Mesendoderm (in vitro differentiated cells): ENCODE data around the gene CPNE5.

Experiments
- DNase-seq: peaks from one replicate; pipeline ENCODE4 v3.0.0; 2013
- H2AK5ac ChIP-seq: 2 replicates; pipeline ENCODE4 v1.6.1; 2013; ENCODE audit warnings: low read length, inconsistent platforms
- H2BK120ac ChIP-seq: 2 replicates; pipeline ENCODE4 v1.6.1; 2013; ENCODE audit warnings: low read depth, mild to moderate bottlenecking, low read length, moderate library complexity, mixed read lengths
- H2BK15ac ChIP-seq: replicated peaks from 2 replicates; pipeline ENCODE4 v1.6.1; 2013; ENCODE audit warnings: low read depth, mild to moderate bottlenecking, moderate library complexity
- H2BK5ac ChIP-seq: 2 replicates; pipeline ENCODE4 v1.6.1; 2013; ENCODE audit warnings: low read length, inconsistent platforms
- H3K18ac ChIP-seq: 2 replicates; pipeline ENCODE4 v1.6.1; 2013; ENCODE audit warnings: mild to moderate bottlenecking, low read length, mixed read lengths
- H3K23ac ChIP-seq: one replicate; pipeline ENCODE4 v1.6.1; 2013; ENCODE audit warnings: low read length
- H3K27ac ChIP-seq: 2 replicates; pipeline ENCODE4 v1.5.1; 2013; ENCODE audit warnings: low read depth, mild to moderate bottlenecking, inconsistent platforms, low read length, moderate library complexity
- H3K27me3 ChIP-seq: 2 replicates; pipeline ENCODE4 v1.6.1; 2013; ENCODE audit warnings: low read length, control low read depth, mild to moderate bottlenecking, inconsistent platforms; ENCODE audit not compliant: insufficient read depth, poor library complexity
- H3K36me3 ChIP-seq: 2 replicates; pipeline ENCODE4 v1.6.1; 2013; ENCODE audit warnings: low read length, inconsistent platforms; ENCODE audit not compliant: control insufficient read depth, insufficient read depth
- H3K4ac ChIP-seq: one replicate; pipeline ENCODE4 v1.6.1; 2013; ENCODE audit warnings: low read depth, mild to moderate bottlenecking, low read length, moderate library complexity
- H3K4me1 ChIP-seq: 2 replicates; pipeline ENCODE4 v1.6.1; 2013; ENCODE audit warnings: low read depth, low read length, inconsistent platforms; ENCODE audit not compliant: control insufficient read depth
- H3K4me2 ChIP-seq: 2 replicates; pipeline ENCODE4 v1.6.1; 2013; ENCODE audit warnings: low read length
- H3K4me3 ChIP-seq: 2 replicates; pipeline ENCODE4 v1.5.1; 2013; ENCODE audit warnings: mild to moderate bottlenecking, low read length
- H3K56ac ChIP-seq: one replicate; pipeline ENCODE4 v1.6.1; 2013; ENCODE audit warnings: low read length
- H3K79me1 ChIP-seq: 2 replicates; pipeline ENCODE4 v1.6.1; 2013; ENCODE audit warnings: low read length, inconsistent platforms
- H3K79me2 ChIP-seq: 2 replicates; pipeline ENCODE4 v1.6.1; 2013; ENCODE audit warnings: mild to moderate bottlenecking, low read length; ENCODE audit not compliant: control insufficient read depth, insufficient read depth
- H3K9ac ChIP-seq: 2 replicates; pipeline ENCODE4 v1.6.1; 2013; ENCODE audit warnings: low read length, inconsistent platforms
- H4K5ac ChIP-seq: one replicate; pipeline ENCODE4 v1.6.1; 2013; ENCODE audit warnings: low read length
- H4K8ac ChIP-seq: one replicate; pipeline ENCODE4 v1.6.1; 2013; ENCODE audit warnings: low read depth, mild to moderate bottlenecking, control low read depth, low read length, moderate library complexity
- WGBS: extraction: QIAGEN DNeasy Blood & Tissue Kit; methylation state at CpG from one replicate; pipeline ENCODE4 v1.1.7; 2013; ENCODE audit warnings: low lambda C conversion rate, missing lambda C conversion rate; ENCODE audit not compliant: insufficient coverage; ENCODE audit errors: extremely low coverage; 5-methylcytosine and 5-hydroxymethylcytosine counted together

Gene CPNE5

GRCh38 chr6:36829919-36830544 is 9.2 kb downstream of the CPNE5 start:
- H3K56ac ChIP-seq = no peak overlapping the region
- no peak overlapping the region for H3K18ac ChIP-seq
- H3K4ac ChIP-seq = no peak overlapping the region
- H3K79me1 ChIP-seq = no peaks in the 10 kb centered on the region
- no peak overlapping the region for H2AK5ac ChIP-seq
- no peak overlapping the region for H4K5ac ChIP-seq
- no peak overlapping the region for H3K9ac ChIP-seq
- no peak overlapping the region for H3K4me3 ChIP-seq
- no CpG with 5 or more reads among the region's 11 CpGs for WGBS
- H3K23ac ChIP-seq = no peak overlapping the region
- H2BK5ac ChIP-seq = no peak overlapping the region
- no peak overlapping the region for H3K27ac ChIP-seq
- no peaks in the 10 kb centered on the region for H3K27me3 ChIP-seq
- no peak overlapping the region for H3K4me2 ChIP-seq
- H2BK15ac ChIP-seq = no peak overlapping the region
- no peaks in the 10 kb centered on the region for H3K36me3 ChIP-seq
- no peaks in the 10 kb centered on the region for H3K79me2 ChIP-seq
- DNase-seq = no peak
- H4K8ac ChIP-seq = no peak overlapping the region
- H3K4me1 ChIP-seq = no peaks in the 10 kb centered on the region
- no peak overlapping the region for H2BK120ac ChIP-seq

- no peaks in the 10 kb centered on the region for H3K79me1 ChIP-seq
- no peak overlapping the region for H2AK5ac ChIP-seq
- no peak overlapping the region for H3K23ac ChIP-seq
- H2BK5ac ChIP-seq = no peak overlapping the region
- no peak overlapping the region for H3K27ac ChIP-seq
- no peak overlapping the region for H3K4ac ChIP-seq
- no peak overlapping the region for H2BK120ac ChIP-seq
- no peaks in the 10 kb centered on the region for H3K36me3 ChIP-seq
- H4K8ac ChIP-seq = no peak overlapping the region
- H3K4me2 ChIP-seq = no peak overlapping the region
- H2BK15ac ChIP-seq = no peak overlapping the region
- H3K9ac ChIP-seq = no peak overlapping the region
- no peak for DNase-seq
- no peak overlapping the region for H4K5ac ChIP-seq
- no peak overlapping the region for H3K56ac ChIP-seq
- no peaks in the 10 kb centered on the region for H3K27me3 ChIP-seq
- H3K79me2 ChIP-seq = no peaks in the 10 kb centered on the region
- no CpG with 5 or more reads among the region's 19 CpGs for WGBS
- no peak overlapping the region for H3K4me3 ChIP-seq
- H3K4me1 ChIP-seq = no peaks in the 10 kb centered on the region
- H3K18ac ChIP-seq = no peak overlapping the region
Measured at GRCh38 chr6:36827261-36828079, 11.8 kb downstream of the CPNE5 start.

DNA sequence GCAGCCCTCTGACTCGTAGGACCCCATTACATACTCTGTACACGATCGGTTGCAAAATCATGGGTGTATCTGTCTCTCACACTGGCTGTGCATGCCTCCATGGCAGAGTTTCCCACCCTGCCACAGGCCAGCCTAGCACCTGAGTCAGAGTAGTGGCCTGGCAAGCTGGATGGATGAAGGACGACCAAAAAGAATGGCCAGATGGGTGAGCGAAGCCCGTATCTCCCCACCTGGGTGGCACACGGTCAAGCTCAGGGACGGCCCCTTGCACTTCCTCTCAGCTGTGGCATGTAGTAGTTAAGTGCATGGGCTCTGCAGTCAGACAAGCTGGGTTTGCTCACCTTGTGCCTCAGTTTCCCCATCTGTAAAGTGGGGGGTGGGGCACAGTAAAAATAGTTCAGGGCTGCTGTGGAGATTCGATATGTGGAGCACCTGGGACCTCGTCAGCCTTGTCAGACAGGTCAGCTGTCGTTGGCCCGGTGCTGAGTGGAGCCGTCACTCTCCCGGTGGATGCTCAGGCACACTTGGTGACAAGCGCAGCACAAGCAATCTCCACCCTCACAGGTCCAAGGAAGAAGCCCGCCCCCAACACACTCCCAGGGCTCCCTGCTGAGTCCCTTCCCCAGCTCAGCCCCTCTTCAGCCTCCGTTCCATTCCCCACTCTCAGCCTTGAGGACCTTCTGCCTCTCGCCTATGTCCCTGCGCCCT is 12.6 kb downstream of the CPNE5 start:
- Histone ChIP-seq H3K27me3 (no peaks in the 10 kb centered on the region), H3K79me2 (no peaks in the 10 kb centered on the region), H3K36me3 (no peaks in the 10 kb centered on the region), H3K4me3 (no peak overlapping the region), H3K27ac (no peak overlapping the region), H3K56ac (no peak overlapping the region), H4K8ac (no peak overlapping the region), H3K79me1 (no peaks in the 10 kb centered on the region), H3K18ac (no peak overlapping the region), H3K9ac (no peak overlapping the region), H4K5ac (no peak overlapping the region), H2BK120ac (no peak overlapping the region), H3K23ac (no peak overlapping the region), H2AK5ac (no peak overlapping the region), H2BK5ac (no peak overlapping the region), H3K4ac (no peak overlapping the region), H3K4me2 (no peak overlapping the region), H3K4me1 (no peaks in the 10 kb centered on the region), H2BK15ac (no peak overlapping the region)
- DNase-seq = no peak
- no CpG with 5 or more reads among the region's 19 CpGs for WGBS

GRCh38 chr6:36825994-36826393 is 13.2 kb downstream of the CPNE5 start:
- Histone ChIP-seq H3K9ac (no peak overlapping the region), H2BK120ac (no peak overlapping the region), H3K36me3 (no peaks in the 10 kb centered on the region), H2BK15ac (no peak overlapping the region), H3K4me3 (no peak overlapping the region), H3K27me3 (no peaks in the 10 kb centered on the region), H2BK5ac (no peak overlapping the region), H3K4me1 (peaks cover 3% of the 10 kb centered on the region), H3K23ac (no peak overlapping the region), H3K27ac (no peak overlapping the region), H4K5ac (no peak overlapping the region), H3K18ac (no peak overlapping the region), H3K79me1 (no peaks in the 10 kb centered on the region), H2AK5ac (no peak overlapping the region), H3K4me2 (no peak overlapping the region), H3K4ac (no peak overlapping the region), H4K8ac (no peak overlapping the region), H3K79me2 (no peaks in the 10 kb centered on the region), H3K56ac (no peak overlapping the region)
- no peak for DNase-seq
- WGBS = no CpG with 5 or more reads among the region's 8 CpGs

DNA sequence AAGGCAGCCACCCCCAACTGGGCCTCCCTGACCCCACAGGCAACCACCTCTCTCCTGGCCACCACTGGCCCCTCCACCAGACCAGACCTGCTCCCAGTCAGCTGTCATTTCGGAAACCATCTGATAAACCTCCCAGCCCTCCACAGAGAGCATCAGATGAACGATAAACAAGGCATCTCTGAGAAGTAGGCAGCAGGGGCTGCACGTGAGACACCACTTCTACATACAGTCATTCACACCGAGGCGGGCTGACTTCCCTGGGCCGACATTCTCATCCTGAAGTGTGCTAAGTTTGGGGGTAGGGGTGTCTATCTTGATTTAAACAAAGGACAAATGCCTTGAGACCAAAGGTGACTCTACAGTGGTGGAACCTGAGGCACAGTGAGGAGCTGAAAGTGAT is 13.8 kb downstream of the CPNE5 start:
- H3K79me1 ChIP-seq = no peaks in the 10 kb centered on the region
- no peak overlapping the region for H3K4ac ChIP-seq
- H4K5ac ChIP-seq = no peak overlapping the region
- no CpG with 5 or more reads among the region's 6 CpGs for WGBS
- no peak overlapping the region for H3K23ac ChIP-seq
- H2BK5ac ChIP-seq = no peak overlapping the region
- H3K18ac ChIP-seq = no peak overlapping the region
- no peak overlapping the region for H2BK120ac ChIP-seq
- no peak overlapping the region for H3K9ac ChIP-seq
- H3K79me2 ChIP-seq = no peaks in the 10 kb centered on the region
- no peaks in the 10 kb centered on the region for H3K36me3 ChIP-seq
- DNase-seq = no peak
- H3K56ac ChIP-seq = no peak overlapping the region
- H2BK15ac ChIP-seq = no peak overlapping the region
- no peak overlapping the region for H3K27ac ChIP-seq
- peaks cover 3% of the 10 kb centered on the region for H3K4me1 ChIP-seq
- H3K4me3 ChIP-seq = no peak overlapping the region
- no peak overlapping the region for H3K4me2 ChIP-seq
- no peaks in the 10 kb centered on the region for H3K27me3 ChIP-seq
- H4K8ac ChIP-seq = no peak overlapping the region
- H2AK5ac ChIP-seq = no peak overlapping the region
